DND-41 (cell line): ENCODE data around the gene TDRD9.

Experiments used
- EZH2 ChIP-seq: IDR thresholded peaks from 3 replicates; pipeline ENCODE4 v1.6.1; 2012; ENCODE audit warnings: borderline replicate concordance, low read depth, mild to moderate bottlenecking, moderate library complexity, low read length, inconsistent platforms; ENCODE audit not compliant: severe bottlenecking
- TF ChIP-seq, protein P1 (sequence below): IDR thresholded peaks from 2 replicates; pipeline ENCODE4 v1.5.1; 2012; ENCODE audit warnings: borderline replicate concordance, low read length, moderate library complexity, mild to moderate bottlenecking; ENCODE audit not compliant: poor library complexity, severe bottlenecking; ENCODE audit errors: extremely low read depth

DNA sequence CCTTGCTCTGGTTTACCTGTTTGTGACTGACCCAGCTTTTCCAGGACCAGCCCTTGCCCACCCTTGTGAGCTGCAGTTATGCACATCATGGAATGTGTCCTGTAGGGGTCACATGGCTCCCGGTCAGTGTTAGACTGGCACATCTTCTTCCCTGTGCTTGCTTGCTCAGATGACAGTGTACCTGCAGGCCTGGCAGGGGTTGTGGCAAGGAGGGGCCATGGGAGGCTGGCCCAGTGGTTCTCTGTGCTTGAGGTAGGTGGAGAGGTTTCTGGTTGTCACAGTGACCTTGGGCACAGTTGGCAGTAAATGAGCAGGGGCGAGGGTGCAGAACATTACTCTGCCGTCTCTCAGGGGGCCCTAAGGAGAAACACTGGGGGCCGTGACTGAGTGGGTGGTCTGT is 41.7 kb downstream of the TDRD9 start:
- TF ChIP-seq, protein P1, sequence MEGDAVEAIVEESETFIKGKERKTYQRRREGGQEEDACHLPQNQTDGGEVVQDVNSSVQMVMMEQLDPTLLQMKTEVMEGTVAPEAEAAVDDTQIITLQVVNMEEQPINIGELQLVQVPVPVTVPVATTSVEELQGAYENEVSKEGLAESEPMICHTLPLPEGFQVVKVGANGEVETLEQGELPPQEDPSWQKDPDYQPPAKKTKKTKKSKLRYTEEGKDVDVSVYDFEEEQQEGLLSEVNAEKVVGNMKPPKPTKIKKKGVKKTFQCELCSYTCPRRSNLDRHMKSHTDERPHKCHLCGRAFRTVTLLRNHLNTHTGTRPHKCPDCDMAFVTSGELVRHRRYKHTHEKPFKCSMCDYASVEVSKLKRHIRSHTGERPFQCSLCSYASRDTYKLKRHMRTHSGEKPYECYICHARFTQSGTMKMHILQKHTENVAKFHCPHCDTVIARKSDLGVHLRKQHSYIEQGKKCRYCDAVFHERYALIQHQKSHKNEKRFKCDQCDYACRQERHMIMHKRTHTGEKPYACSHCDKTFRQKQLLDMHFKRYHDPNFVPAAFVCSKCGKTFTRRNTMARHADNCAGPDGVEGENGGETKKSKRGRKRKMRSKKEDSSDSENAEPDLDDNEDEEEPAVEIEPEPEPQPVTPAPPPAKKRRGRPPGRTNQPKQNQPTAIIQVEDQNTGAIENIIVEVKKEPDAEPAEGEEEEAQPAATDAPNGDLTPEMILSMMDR, result no peak
- TF ChIP-seq EZH2, result no peak
